Activated B cell treated with CpG ODN at 0.5 μM for 24 hours (primary cell): ENCODE measurements around the gene WDR35. TPM values are rescaled to one million over a fixed set of nuclear protein-coding genes. Genes with fewer than 3 reads are reported as not detected.
"Not testable (repeated sequence)": the region's sequence is repeated elsewhere in the genome, so short reads cannot be mapped to it uniquely, and the experiment has no call there.

Source experiments
- ATAC-seq: fragments of 200-7000 bp; cut with Tn5 transposase; one replicate; pipeline ENCODE4 v1.10.0; 2021; ENCODE audit warnings: low read depth, mild to moderate bottlenecking, moderate library complexity
- CTCF ChIA-PET: fragments of 350-600 bp; sonication (Branson Sonifier 250); formaldehyde crosslinking; loops from one replicate; lab custom pipeline; 2021; ENCODE audit warnings: antibody characterized with exemption; lab: Charles Lee
- POLR2A ChIA-PET: fragments of 350-600 bp; sonication (Branson Sonifier 250); formaldehyde crosslinking; loops from one replicate; lab custom pipeline; 2021; ENCODE audit warnings: antibody characterized with exemption; lab: Charles Lee
- DNase-seq: peaks from one replicate; pipeline ENCODE4 v3.0.0; 2022
- H3K27ac Mint-ChIP-seq: one replicate; pipeline ENCODE4 v1.8.0; 2020; ENCODE audit warnings: mixed read lengths
- H3K27me3 Mint-ChIP-seq: one replicate; pipeline ENCODE4 v1.8.0; 2021; ENCODE audit warnings: mixed read lengths
- H3K36me3 Mint-ChIP-seq: one replicate; pipeline ENCODE4 v1.8.0; 2021; ENCODE audit warnings: low read depth, mixed read lengths
- H3K4me1 Mint-ChIP-seq: one replicate; pipeline ENCODE4 v1.8.0; 2021; ENCODE audit warnings: mixed read lengths
- H3K4me3 Mint-ChIP-seq: one replicate; pipeline ENCODE4 v1.8.0; 2020; ENCODE audit warnings: mild to moderate bottlenecking, mixed read lengths
- H3K9me3 Mint-ChIP-seq: one replicate; pipeline ENCODE4 v1.8.0; 2020; ENCODE audit warnings: mixed read lengths
- intact Hi-C: fragments of 100-400 bp; cut with micrococcal nuclease; formaldehyde crosslinking; loops from one replicate; pipeline ENCODE4 v1.15.1; 2024
- total RNA-seq: library from RNA; stranded (reverse); gene quantifications from 2 replicates; pipeline ENCODE4 v1.2.3, GENCODE V29; 2022
- TF ChIP-seq, protein P1 (sequence below): fragments of 200-600 bp; IDR thresholded peaks from one replicate; pipeline ENCODE4 v1.8.0; 2022; ENCODE audit warnings: antibody characterized with exemption, mild to moderate bottlenecking

Gene WDR35
- total RNA-seq, 1 donor from 2014 or later: 8.2 TPM

DNA sequence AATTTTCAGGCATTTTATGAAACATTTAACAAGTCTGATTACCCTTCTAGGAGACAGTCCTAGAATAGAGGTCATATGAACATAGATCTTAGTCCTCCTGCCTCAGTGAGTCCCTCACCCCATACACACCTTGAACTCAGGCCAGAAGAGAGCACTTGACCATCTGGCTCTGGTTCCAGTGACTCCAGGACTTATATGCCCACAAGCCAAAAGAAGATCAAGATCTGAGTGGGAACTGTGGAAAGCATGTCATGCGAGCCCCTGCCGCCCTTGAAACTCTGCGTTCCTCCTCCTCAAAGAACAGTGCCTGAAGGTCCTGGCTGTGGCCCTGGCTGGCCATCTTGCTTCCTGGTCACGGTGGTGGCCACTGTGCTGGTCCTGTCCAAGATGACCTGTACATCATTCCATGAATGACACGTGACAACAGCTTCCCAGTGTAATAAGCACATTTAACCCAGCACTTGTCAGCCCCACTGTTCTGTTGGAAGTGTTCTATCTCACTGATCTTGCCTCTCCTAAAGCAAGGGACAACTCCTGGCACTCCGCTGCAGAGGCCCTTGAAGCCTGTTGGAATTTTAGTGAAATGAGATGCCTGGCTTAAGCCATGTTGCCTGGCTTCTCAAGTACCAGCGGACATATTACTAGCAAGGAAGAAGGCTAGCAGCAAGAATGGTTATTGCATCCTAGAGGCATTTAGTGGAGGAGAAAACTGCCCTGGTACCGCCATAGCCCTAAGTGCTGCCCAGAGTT is 105.8 kb downstream of the WDR35 start:
- peaks cover 31% of the 10 kb centered on the region for H3K4me1 Mint-ChIP-seq

DNA sequence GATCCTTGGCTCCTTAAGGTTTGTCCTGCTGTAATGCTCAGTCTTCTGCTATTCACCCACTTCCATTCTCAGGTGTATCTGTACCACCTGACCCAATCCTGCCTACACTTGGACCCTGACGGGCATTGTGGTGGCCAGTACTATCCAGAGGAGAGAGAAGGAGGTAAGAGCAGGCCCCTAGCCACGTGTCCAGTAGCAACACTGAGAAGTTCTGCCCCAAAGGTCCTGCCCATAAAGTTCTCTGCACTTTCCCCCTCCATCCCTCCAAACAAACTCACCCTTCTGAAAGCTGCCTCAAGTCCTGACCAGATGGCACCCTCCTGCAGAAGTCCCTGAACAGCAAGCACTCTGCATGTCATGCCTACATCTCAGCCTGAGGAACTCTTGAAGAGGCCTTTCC is 106.4 kb downstream of the WDR35 start:
- H3K9me3 Mint-ChIP-seq: no peaks in the 10 kb centered on the region
- no peak overlapping the region for H3K27ac Mint-ChIP-seq
- CTCF ChIA-PET: interaction anchor here (1.0 kb wide), 1 partner anchor 9 kb away, joined by 3 read pairs; no protein-coding TSS in a partner anchor
- intact Hi-C loops: no loop called here
- ATAC-seq: no peak
- TF ChIP-seq, protein P1, sequence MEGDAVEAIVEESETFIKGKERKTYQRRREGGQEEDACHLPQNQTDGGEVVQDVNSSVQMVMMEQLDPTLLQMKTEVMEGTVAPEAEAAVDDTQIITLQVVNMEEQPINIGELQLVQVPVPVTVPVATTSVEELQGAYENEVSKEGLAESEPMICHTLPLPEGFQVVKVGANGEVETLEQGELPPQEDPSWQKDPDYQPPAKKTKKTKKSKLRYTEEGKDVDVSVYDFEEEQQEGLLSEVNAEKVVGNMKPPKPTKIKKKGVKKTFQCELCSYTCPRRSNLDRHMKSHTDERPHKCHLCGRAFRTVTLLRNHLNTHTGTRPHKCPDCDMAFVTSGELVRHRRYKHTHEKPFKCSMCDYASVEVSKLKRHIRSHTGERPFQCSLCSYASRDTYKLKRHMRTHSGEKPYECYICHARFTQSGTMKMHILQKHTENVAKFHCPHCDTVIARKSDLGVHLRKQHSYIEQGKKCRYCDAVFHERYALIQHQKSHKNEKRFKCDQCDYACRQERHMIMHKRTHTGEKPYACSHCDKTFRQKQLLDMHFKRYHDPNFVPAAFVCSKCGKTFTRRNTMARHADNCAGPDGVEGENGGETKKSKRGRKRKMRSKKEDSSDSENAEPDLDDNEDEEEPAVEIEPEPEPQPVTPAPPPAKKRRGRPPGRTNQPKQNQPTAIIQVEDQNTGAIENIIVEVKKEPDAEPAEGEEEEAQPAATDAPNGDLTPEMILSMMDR: no peak
- H3K36me3 Mint-ChIP-seq: peaks cover 2% of the 10 kb centered on the region
- H3K4me3 Mint-ChIP-seq: no peak overlapping the region
- POLR2A ChIA-PET: no interaction called here
- no peaks in the 10 kb centered on the region for H3K27me3 Mint-ChIP-seq
- H3K4me1 Mint-ChIP-seq: peaks cover 31% of the 10 kb centered on the region
- no peak for DNase-seq

More for the DNA sequence above, 105.8 kb downstream of the WDR35 start:
- Mint-ChIP-seq H3K36me3 (peaks cover 2% of the 10 kb centered on the region), H3K27me3 (no peaks in the 10 kb centered on the region), H3K9me3 (no peaks in the 10 kb centered on the region), H3K27ac (no peak overlapping the region), H3K4me3 (no peak overlapping the region)
- TF ChIP-seq, protein P1: no peak
- intact Hi-C loops: no loop called here
- CTCF ChIA-PET: no interaction called here
- ATAC-seq (no peak), DNase-seq (no peak)
- POLR2A ChIA-PET: no interaction called here

DNA sequence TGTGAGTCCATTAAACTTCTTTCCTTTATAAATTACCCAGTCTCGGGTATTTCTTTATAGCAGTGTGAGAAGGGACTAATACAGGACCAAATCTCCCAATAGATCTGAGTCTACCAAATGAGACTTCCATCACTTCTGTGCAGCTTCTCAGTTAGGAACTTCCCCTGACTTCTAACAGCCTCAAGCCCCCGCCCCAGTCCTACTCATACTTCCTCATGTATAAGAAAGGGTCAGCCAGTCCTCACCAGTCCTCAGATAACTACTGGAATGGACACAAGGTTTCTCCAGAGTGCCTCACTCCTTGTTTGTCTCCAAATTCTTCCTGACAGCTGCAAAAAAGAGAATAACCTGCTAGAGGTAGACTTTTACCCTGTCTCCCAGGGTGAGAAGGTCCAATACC is 107.6 kb downstream of the WDR35 start:
- POLR2A ChIA-PET: no interaction called here
- intact Hi-C loops: no loop called here
- no peaks in the 10 kb centered on the region for H3K27me3 Mint-ChIP-seq
- CTCF ChIA-PET: interaction anchor here (0.6 to 1.0 kb wide), 2 partner anchors 8 to 11 kb away, joined by 3 read pairs; no protein-coding TSS in a partner anchor
- H3K36me3 Mint-ChIP-seq: peaks cover 2% of the 10 kb centered on the region
- no peak for ATAC-seq
- no peak for DNase-seq
- TF ChIP-seq, protein P1: no peak
- no peak overlapping the region for H3K27ac Mint-ChIP-seq
- H3K4me3 Mint-ChIP-seq: no peak overlapping the region
- no peaks in the 10 kb centered on the region for H3K9me3 Mint-ChIP-seq
- H3K4me1 Mint-ChIP-seq: peaks cover 28% of the 10 kb centered on the region

DNA sequence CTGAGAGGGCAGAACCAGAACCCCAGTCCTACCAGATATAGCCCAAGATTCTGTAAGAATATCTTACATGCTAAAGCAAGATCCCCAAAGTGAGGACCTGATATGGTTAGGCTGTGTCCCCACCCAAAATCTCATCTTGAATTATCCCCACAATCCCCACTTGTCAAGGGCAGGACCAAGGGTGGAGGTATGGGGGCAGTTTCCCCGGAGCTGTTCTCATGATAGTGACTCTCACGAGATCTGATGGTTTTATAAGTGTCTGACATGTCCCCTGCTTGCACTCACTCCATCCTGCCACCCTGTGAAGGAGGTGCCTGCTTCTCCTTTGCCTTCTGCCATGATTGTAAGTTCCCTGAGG is 108.0 kb downstream of the WDR35 start:
- ATAC-seq (no peak), DNase-seq (no peak)
- H3K4me3 Mint-ChIP-seq: no peak overlapping the region
- peaks cover 24% of the 10 kb centered on the region for H3K4me1 Mint-ChIP-seq
- TF ChIP-seq, protein P1: no peak
- H3K9me3 Mint-ChIP-seq: no peaks in the 10 kb centered on the region
- ChIA-PET CTCF (interaction anchor here (0.6 kb wide), 1 partner anchor 11 kb away, joined by 3 read pairs; no protein-coding TSS in a partner anchor), POLR2A (interaction anchor here (0.7 kb wide), 1 partner anchor 10 kb away, joined by 3 read pairs; no protein-coding TSS in a partner anchor)
- intact Hi-C loops: no loop called here
- no peak overlapping the region for H3K27ac Mint-ChIP-seq
- H3K27me3 Mint-ChIP-seq: no peaks in the 10 kb centered on the region
- peaks cover 2% of the 10 kb centered on the region for H3K36me3 Mint-ChIP-seq

DNA sequence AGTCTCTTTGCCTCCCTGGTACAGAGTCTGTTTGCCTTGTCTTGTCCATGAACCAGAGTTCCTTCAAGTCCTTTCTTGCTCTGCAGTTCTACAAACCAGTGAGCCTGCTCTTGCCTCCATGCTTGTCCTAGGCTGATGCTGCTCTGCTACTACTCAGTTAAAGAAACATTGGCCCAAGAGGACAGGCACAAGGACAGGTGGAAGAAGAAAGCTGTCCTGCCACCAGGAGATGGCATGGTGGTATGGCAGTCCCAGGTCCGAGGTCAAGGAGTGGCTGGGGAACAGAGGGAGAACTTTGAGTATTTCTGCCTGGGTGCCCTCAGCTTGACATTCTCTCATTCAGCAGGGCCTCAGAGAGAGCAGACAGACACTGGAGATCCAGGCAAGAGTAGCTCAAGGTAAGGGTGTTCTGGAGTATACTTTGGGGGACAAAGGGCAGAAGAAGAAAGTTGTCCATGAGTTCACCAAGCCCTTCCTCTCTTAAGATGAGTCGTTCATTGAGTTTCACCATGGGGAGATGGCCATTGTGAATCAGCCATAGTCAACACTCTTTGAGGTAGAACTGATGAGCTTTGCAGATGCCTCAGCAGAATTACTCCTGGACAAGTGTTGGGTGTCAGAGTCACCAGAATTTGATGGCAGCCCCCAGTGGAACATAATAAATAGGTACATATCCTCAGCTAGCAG is 108.5 kb downstream of the WDR35 start:
- Mint-ChIP-seq H3K4me3 (no peak overlapping the region), H3K27ac (no peak overlapping the region), H3K4me1 (peaks cover 24% of the 10 kb centered on the region), H3K27me3 (no peaks in the 10 kb centered on the region), H3K9me3 (no peaks in the 10 kb centered on the region), H3K36me3 (peaks cover 6% of the 10 kb centered on the region)
- DNase-seq (no peak), ATAC-seq (no peak)
- intact Hi-C loops: no loop called here
- TF ChIP-seq, protein P1: no peak
- CTCF ChIA-PET: interaction anchor here (0.6 kb wide), 1 partner anchor 12 kb away, joined by 3 read pairs; no protein-coding TSS in a partner anchor
- POLR2A ChIA-PET: interaction anchor here (0.7 kb wide), 1 partner anchor 10 kb away, joined by 3 read pairs; no protein-coding TSS in a partner anchor

DNA sequence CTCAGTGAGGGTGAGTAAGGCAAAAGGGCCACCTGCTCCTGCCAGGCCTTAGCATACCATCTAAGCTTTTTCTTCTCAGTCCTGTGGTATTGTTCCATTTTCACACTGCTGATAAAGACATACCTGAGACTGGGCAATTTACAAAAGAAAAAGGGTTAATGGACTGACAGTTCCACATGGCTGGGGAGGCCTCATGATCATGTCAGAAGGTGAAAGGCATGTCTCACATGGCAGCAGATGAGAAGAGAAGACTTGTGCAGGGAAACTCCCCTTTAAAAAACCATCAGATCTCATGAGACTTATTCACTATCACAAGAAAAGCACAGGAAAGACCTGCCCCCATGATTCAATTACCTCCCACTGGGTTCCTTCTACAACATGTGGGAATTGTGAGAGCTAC is 109.7 kb downstream of the WDR35 start:
- DNase-seq, intact Hi-C loops, H3K4me3 Mint-ChIP-seq, H3K27me3 Mint-ChIP-seq, H3K9me3 Mint-ChIP-seq, CTCF ChIA-PET: not testable (repeated sequence)
- Mint-ChIP-seq H3K27ac (peak overlapping the region; percentile 16), H3K36me3 (peaks cover 15% of the 10 kb centered on the region), H3K4me1 (peaks cover 21% of the 10 kb centered on the region)
- POLR2A ChIA-PET: interaction anchor here (1.2 kb wide), 1 partner anchor 1321 kb away, joined by 3 read pairs; no protein-coding TSS in a partner anchor
- peak; percentile 57 for ATAC-seq
